A549 (cell line): ENCODE measurements around the gene SSH3. TPM values are rescaled to one million over a fixed set of nuclear protein-coding genes. Genes with fewer than 3 reads are reported as not detected.

Experiments
- ATAC-seq, 2 experiments: fragments of 200-7000 bp in 1 of 2; fragments of >200 bp in 1 of 2; cut with Nextera tagmentation in 1 of 2; cut with Tn5 transposase in 1 of 2; 3 replicates each; pipeline versions ENCODE4 v1.8.0 to v1.9.1; 2018 to 2020; ENCODE audit warnings: mild to moderate bottlenecking in 1 of 2, moderate library complexity in 1 of 2
- CTCF ChIA-PET: fragments of 300-600 bp; sonication (Branson Sonifier 250); formaldehyde crosslinking; extraction: SDS; loops from one replicate; lab custom pipeline; 2021; ENCODE audit warnings: antibody characterized with exemption, inconsistent platforms; lab: Yijun Ruan, JAX
- POLR2A ChIA-PET: fragments of 350-600 bp; formaldehyde crosslinking; extraction: SDS; loops from one replicate; lab custom pipeline; 2021; ENCODE audit warnings: antibody characterized with exemption, inconsistent platforms; lab: Yijun Ruan, JAX
- DNase-seq, 2 experiments: peaks; one replicate each; pipeline versions ENCODE4 v3.0.0 to v3.0.0-alpha.2; 2011 to 2016; ENCODE audit warnings: low read depth in 1 of 2, low spot score in 1 of 2
- FAIRE-seq: peaks from 2 replicates; lab custom pipeline; 2011; peaks lifted over from hg19 to GRCh38; lab: Jason Lieb, UNC
- H3K27ac ChIP-seq, 2 experiments: fragments of >200 bp; sonication (Bioruptor Twin); formaldehyde crosslinking; 3 replicates each; pipeline ENCODE4 v1.5.1; 2016 to 2017
- H3K4me1 ChIP-seq: fragments of >200 bp; sonication (Bioruptor Twin); formaldehyde crosslinking; 3 replicates; pipeline ENCODE4 v1.6.1; 2016
- H3K4me2 ChIP-seq: fragments of >200 bp; sonication (Bioruptor Twin); formaldehyde crosslinking; 3 replicates; pipeline ENCODE4 v1.6.1; 2016
- H3K4me3 ChIP-seq: fragments of >200 bp; sonication (Bioruptor Twin); formaldehyde crosslinking; 3 replicates; pipeline ENCODE4 v1.5.1; 2016
- H3K9me3 ChIP-seq: fragments of >200 bp; sonication (Bioruptor Twin); formaldehyde crosslinking; 3 replicates; pipeline ENCODE4 v1.6.1; 2016
- ATOH8 ChIP-seq: fragments of 250-450 bp; sonication (Bioruptor Pico); IDR thresholded peaks from 2 replicates; pipeline ENCODE4 v1.5.0; 2020; ENCODE audit warnings: low read depth, mild to moderate bottlenecking, moderate library complexity
- BCL3 ChIP-seq: fragments of >200 bp; sonication (Bioruptor Twin); formaldehyde crosslinking; IDR thresholded peaks from 3 replicates; pipeline ENCODE4 v1.6.1; 2016
- BHLHE40 ChIP-seq: IDR thresholded peaks from 2 replicates; pipeline ENCODE4 v1.6.1; 2012; ENCODE audit warnings: low read depth, low read length, inconsistent platforms
- CBX8 ChIP-seq: fragments of 200-600 bp; sonication (generic); IDR thresholded peaks from 2 replicates; pipeline ENCODE4 v1.6.1; 2016
- EHF ChIP-seq: fragments of 250-450 bp; sonication (Bioruptor Pico); IDR thresholded peaks from 2 replicates; pipeline ENCODE4 v1.5.0; 2020; ENCODE audit warnings: mild to moderate bottlenecking
- ELK1 ChIP-seq: fragments of 150-350 bp; IDR thresholded peaks from 2 replicates; pipeline ENCODE4 v1.6.1; 2014; ENCODE audit warnings: low read depth, mild to moderate bottlenecking, low read length
- FOSB ChIP-seq: fragments of 250-450 bp; sonication (Bioruptor Pico); IDR thresholded peaks from 2 replicates; pipeline ENCODE4 v1.5.0; 2020; ENCODE audit warnings: mild to moderate bottlenecking, moderate library complexity
- HOXB13 ChIP-seq: fragments of 250-450 bp; sonication (Bioruptor Pico); IDR thresholded peaks from 2 replicates; pipeline ENCODE4 v1.5.0; 2020; ENCODE audit warnings: low read depth, mild to moderate bottlenecking, moderate library complexity
- POLR2AphosphoS2 ChIP-seq: conservative IDR thresholded peaks from 2 replicates; pipeline ENCODE4 v1.6.1; 2012; ENCODE audit warnings: low read length, improper control_type of control experiment, inconsistent platforms
- RFX5 ChIP-seq: fragments of 450-650 bp; IDR thresholded peaks from 2 replicates; pipeline ENCODE4 v1.7.1; 2014; ENCODE audit warnings: antibody characterized with exemption, mild to moderate bottlenecking, moderate library complexity
- RNF2 ChIP-seq: fragments of 200-600 bp; sonication (generic); IDR thresholded peaks from 2 replicates; pipeline ENCODE4 v1.6.1; 2016; ENCODE audit warnings: low read depth, mild to moderate bottlenecking, antibody characterized with exemption, moderate library complexity, borderline replicate concordance
- SREBF2 ChIP-seq: fragments of 450-650 bp; IDR thresholded peaks from 2 replicates; pipeline ENCODE4 v1.6.1; 2014; ENCODE audit warnings: mild to moderate bottlenecking, moderate library complexity
- TFCP2L1 ChIP-seq: fragments of 250-450 bp; sonication (Bioruptor Pico); IDR thresholded peaks from 2 replicates; pipeline ENCODE4 v1.5.0; 2021; ENCODE audit warnings: mild to moderate bottlenecking
- TP53 ChIP-seq: fragments of 250-450 bp; sonication (Bioruptor Pico); IDR thresholded peaks from 2 replicates; pipeline ENCODE4 v1.5.0; 2021; ENCODE audit warnings: mild to moderate bottlenecking, moderate library complexity
- ZFP36 ChIP-seq: fragments of 450-650 bp; IDR thresholded peaks from 2 replicates; pipeline ENCODE4 v1.6.1; 2014; ENCODE audit warnings: borderline replicate concordance; ENCODE audit not compliant: partially characterized antibody
- ZNF302 ChIP-seq: fragments of 250-450 bp; sonication (Bioruptor Pico); IDR thresholded peaks from 2 replicates; pipeline ENCODE4 v1.9.0; 2021; ENCODE audit warnings: inconsistent platforms, mild to moderate bottlenecking, moderate library complexity
- ZSCAN20 ChIP-seq: fragments of 250-450 bp; sonication (Bioruptor Pico); IDR thresholded peaks from 2 replicates; pipeline ENCODE4 v1.8.0; 2022; ENCODE audit warnings: mild to moderate bottlenecking, moderate library complexity
- WGBS: methylation state at CpG from one replicate; pipeline ENCODE4 v1.1.6; 2017; ENCODE audit errors: missing lambda C conversion rate; 5-methylcytosine and 5-hydroxymethylcytosine counted together
- polyA plus RNA-seq, 4 experiments: library from polyadenylated mRNA; depleted of rRNA in 3 of 4; stranded (reverse); fragments of >200 nt; fragmentation: RNase III in 1 of 4; extraction: RNeasy Plus Mini Kit Qiagen cat#74134 plus additional on column Dnase treatment in 1 of 4; gene quantifications; 2 replicates in 3 of 4; 3 replicates in 1 of 4; pipeline ENCODE4 v1.2.3, GENCODE V29; 2011 to 2017
- TF ChIP-seq, protein P1 (sequence below): IDR thresholded peaks from 2 replicates; pipeline ENCODE4 v1.6.1; 2012
- TF ChIP-seq, protein P2 (sequence below): fragments of 450-650 bp; IDR thresholded peaks from 2 replicates; pipeline ENCODE4 v1.6.1; 2014; ENCODE audit warnings: antibody characterized with exemption
- TF ChIP-seq, protein P3 (sequence below): fragments of >200 bp; sonication (Bioruptor Twin); formaldehyde crosslinking; IDR thresholded peaks from 2 replicates; pipeline ENCODE4 v1.6.1; 2016

SSH3 gene
- polyA plus RNA-seq, 2 of the 4 experiments (the other 2 are of a cell fraction): 13.9 to 24.1 TPM

DNA sequence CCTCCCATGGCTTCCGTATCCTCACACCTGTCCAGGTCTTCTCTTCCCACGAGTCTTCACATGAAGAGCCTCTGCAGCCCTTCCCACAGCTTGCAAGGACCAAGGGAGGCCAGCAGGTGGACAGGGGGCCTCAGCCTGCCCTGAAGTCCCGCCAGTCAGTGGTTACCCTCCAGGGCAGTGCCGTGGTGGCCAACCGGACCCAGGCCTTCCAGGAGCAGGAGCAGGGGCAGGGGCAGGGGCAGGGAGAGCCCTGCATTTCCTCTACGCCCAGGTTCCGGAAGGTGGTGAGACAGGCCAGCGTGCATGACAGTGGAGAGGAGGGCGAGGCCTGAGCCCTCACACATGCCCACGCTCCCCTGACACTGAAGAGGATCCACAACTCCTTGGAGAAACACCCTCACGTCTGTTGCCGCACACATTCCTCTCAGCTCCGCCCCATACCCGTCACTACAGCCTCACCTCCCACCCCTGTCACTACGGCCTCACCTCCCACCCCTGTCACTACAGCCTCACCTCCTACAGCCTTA, 8.3 kb downstream of the SSH3 start (continued):
- TF ChIP-seq ATOH8 (no peak), RFX5 (no peak), BCL3 (no peak), CBX8 (no peak)

DNA sequence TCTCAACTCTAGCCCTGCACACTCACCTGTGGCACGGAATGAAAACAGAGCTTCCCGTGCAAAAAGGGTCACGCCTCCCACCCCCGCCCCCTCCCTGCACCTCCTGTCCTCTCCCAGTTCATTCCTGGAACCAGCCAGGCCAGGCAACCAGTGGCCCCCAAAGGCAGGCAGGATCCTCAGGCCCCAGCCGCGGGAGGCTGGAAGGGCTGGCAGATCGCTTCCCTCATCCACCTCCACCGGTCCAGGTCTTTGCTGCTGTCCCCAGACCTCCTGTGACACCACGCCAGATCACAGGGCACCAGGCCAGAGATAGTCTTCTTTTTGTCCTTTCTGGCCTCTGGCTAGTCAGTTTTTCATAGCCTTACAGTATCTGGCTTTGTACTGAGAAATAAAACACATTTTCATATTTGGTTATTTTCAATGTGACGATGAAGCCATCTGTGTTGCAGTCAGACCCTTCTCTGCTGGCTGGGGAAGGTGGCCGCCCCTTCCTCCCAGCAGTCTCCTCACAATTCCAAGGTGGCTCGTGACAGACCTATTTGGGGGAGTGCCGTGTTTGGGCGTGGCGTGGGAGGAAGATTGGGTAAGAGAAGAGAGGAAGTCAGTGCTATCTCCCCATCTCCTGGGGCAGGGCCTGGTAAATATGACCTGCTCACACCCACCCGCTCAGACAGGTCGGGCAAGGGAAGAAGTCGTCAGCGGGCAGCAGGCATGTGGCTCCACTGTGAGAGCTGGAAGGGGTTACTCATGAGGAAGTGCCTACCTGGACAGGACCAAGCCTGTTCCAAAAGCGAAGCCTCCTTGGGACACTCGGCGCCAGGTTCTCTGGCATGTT, 9.1 kb downstream of the SSH3 start:
- no peak overlapping the region for H3K4me2 ChIP-seq
- TF ChIP-seq ELK1: no peak
- no peak for TF ChIP-seq ZSCAN20 (CRISPR knock-in tag)
- TF ChIP-seq, protein P1, sequence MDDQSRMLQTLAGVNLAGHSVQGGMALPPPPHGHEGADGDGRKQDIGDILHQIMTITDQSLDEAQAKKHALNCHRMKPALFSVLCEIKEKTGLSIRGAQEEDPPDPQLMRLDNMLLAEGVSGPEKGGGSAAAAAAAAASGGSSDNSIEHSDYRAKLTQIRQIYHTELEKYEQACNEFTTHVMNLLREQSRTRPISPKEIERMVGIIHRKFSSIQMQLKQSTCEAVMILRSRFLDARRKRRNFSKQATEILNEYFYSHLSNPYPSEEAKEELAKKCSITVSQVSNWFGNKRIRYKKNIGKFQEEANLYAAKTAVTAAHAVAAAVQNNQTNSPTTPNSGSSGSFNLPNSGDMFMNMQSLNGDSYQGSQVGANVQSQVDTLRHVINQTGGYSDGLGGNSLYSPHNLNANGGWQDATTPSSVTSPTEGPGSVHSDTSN: no peak
- TF ChIP-seq ZFP36: no peak
- TF ChIP-seq, protein P2, sequence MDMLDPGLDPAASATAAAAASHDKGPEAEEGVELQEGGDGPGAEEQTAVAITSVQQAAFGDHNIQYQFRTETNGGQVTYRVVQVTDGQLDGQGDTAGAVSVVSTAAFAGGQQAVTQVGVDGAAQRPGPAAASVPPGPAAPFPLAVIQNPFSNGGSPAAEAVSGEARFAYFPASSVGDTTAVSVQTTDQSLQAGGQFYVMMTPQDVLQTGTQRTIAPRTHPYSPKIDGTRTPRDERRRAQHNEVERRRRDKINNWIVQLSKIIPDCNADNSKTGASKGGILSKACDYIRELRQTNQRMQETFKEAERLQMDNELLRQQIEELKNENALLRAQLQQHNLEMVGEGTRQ: no peak
- no peak for TF ChIP-seq HOXB13 (CRISPR knock-in tag)
- no peak for TF ChIP-seq CBX8
- TF ChIP-seq ZNF302 (CRISPR knock-in tag): no peak
- TF ChIP-seq EHF (CRISPR knock-in tag): no peak
- TF ChIP-seq SREBF2: no peak
- TF ChIP-seq BHLHE40: no peak
- TF ChIP-seq, protein P3, sequence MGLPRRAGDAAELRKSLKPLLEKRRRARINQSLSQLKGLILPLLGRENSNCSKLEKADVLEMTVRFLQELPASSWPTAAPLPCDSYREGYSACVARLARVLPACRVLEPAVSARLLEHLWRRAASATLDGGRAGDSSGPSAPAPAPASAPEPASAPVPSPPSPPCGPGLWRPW: no peak
- TF ChIP-seq TP53 (CRISPR knock-in tag): no peak
- TF ChIP-seq POLR2AphosphoS2: no peak
- no peak for TF ChIP-seq TFCP2L1
- no peak for TF ChIP-seq RNF2
- no peak for TF ChIP-seq FOSB
- no peak for TF ChIP-seq BCL3
- TF ChIP-seq, all 56 proteins: peak for 0
- no peak for ATAC-seq
- peak in 1 of 2 experiments; percentile 57 for DNase-seq
- POLR2A ChIA-PET: interaction anchor here (1.2 to 1.3 kb wide), 2 partner anchors 9 to 24 kb away, joined by 3 read pairs; partner anchors contain the start of genes ANKRD13D and SSH3
- peaks cover 8% of the 10 kb centered on the region; the same call in 2 of the 3 replicates for H3K4me1 ChIP-seq
- H3K9me3 ChIP-seq: no peaks in the 10 kb centered on the region
- no peak for FAIRE-seq
- CTCF ChIA-PET: interaction anchor here (1.0 to 12.3 kb wide), 5 partner anchors 11 to 49 kb away, joined by 3 to 178 read pairs (median 4); partner anchors contain the start of gene ANKRD13D
- peak overlapping the region in 1 of 2 experiments; percentile 1; a peak in 1 of 6 replicates for H3K27ac ChIP-seq
- 76% methylated on average over 21 of the region's 22 CpGs for WGBS
- H3K4me3 ChIP-seq: no peak overlapping the region
